ENCODE measurements around the gene EPAS1.

The EPAS1 gene

DNA sequence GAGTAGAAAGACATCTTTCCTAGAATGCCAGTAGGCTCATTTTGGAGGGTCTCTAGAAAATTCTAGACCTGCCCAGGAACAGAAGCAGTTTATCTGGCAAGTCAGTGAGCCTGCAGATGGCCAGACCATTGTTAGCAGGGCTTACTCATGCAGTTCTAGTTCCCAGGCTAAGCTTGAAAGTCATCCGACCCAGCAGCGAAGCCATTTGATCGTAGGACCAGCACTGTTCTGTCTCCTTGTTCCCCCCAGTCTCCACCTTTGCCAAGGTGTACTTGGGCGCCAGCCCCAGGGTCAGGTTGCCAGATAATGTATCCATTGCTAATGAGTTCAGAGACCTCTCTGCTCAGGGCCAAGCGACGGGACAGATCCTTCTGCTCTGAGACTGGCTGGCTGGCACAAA is 70.1 kb downstream of the EPAS1 start:
- no peak for DNase-seq

DNA sequence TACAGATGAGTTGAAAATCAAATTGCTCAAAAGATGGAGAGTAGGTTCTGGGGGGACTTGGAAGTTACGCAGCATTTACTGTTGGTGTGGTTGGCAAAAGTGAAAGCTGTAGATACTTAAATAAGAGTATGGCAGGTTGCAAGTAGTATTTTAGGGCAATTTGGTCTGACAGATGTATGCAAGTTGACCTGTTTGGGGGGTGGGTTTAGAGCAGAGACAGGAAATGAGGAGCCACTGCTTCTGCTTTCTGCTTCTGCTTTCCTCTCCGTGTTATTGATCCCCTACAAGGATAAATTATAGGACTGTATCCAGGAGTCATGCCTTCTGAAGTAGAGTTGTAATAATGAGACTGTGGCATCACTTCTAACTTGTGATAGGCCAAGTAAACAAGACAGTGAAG is 71.2 kb downstream of the EPAS1 start:
- DNase-seq: no peak

DNA sequence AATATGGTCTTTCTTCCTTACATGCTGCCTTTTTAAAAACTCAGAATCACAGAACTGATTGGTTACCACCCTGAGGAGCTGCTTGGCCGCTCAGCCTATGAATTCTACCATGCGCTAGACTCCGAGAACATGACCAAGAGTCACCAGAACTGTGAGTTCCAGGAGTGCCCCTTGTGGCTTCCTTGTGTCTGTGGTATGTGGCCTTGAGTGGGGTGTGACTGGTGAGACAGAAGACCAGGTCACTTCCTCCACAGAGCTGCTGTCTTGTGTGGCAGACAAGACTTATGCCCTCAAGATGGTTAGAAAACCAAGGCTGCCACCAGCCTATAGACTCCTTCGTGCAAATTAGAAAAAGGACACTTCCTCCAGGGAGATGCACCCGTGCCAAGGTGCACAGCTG is 72.6 kb downstream of the EPAS1 start:
- no peak for DNase-seq

DNA sequence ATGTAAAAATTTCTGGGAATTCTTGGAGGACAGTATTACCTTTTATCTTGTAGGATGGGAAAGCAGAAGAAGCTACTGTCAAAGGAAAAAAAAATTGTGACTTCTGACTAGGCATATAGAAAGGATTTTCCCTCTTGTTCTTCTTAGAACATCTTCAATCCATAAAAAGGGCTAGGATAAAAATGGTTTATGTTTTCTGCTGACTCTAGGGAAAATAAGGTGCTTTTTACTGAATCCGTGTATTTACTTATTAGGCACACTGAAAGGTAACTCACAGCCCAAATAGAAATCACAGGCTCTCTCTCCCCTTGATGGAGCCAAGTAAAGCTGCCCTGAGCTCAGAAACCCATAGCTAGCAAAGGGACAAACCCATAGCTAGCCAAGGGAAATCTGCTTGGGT is 74.6 kb downstream of the EPAS1 start:
- DNase-seq: no peak

DNA sequence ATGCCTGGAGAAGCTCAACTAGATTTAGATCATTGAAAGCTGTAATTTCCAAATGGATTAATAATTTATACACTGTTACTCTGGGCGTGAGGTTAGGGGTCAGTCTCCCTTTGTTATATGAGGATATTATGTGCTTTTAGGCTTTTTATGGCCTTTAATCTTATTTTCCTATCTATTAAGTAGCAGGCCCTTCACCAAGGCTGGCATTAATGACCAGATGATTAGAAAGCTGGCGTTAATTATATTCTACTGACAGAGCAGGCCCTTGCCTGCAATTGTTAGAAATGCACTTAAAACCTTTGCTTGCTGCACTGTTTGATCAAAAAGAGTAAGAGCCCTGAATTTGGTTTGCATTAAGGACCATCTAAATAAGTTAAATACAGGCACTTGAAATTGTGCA is 75.3 kb downstream of the EPAS1 start:
- no peak for DNase-seq

DNA sequence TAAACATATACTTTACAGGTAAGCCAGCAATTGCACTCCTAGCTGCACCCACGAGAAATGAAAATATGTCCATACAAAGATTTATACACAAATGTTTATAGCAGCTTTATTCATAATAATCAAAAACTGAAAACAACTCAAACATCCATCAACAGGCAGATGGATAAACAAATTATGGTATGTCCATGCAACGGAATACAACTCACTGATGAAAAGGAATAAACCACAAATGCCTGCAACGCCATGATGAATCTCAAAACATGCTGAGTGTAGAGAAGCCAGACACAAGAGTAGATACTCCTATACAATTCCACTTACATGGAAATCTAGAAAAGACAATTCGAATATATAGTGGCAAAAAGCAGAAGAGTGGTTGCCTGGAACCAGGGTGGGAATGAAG is 76.0 kb downstream of the EPAS1 start:
- no peak for DNase-seq

DNA sequence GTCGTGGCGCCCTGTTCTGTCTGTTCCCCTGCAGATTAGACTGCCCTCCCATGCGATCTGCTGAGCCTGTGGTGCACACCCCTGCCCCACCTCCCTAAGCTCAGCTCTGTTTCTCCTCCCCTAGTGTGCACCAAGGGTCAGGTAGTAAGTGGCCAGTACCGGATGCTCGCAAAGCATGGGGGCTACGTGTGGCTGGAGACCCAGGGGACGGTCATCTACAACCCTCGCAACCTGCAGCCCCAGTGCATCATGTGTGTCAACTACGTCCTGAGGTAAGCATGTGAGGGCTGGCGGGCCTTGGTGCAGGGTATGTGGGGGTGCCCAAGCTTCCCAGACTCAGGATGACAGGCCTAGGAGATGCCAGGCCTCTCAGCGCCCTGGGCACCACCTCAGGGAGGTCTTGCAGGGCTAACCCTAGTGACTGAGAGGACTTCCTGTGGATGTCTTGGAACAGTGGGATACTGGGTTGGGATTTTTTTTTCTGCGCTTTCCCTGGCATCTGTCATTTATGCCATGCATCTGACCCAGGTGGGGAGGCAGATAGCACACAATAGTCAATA is 78.4 kb downstream of the EPAS1 start:
- no peak for DNase-seq

DNA sequence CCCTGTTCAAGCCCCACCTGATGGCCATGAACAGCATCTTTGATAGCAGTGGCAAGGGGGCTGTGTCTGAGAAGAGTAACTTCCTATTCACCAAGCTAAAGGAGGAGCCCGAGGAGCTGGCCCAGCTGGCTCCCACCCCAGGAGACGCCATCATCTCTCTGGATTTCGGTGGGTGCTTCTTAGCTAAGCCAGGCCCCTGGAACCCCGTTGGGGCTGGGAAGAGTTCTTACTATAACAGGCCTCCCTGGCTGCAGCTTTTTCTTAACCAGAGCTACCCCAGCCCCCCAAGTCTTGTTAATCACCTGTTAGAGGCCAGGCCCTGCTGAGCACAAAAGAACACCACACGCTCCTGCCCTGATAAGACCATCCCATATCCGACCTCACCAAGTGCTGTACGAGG is 79.4 kb downstream of the EPAS1 start:
- DNase-seq: no peak

DNA sequence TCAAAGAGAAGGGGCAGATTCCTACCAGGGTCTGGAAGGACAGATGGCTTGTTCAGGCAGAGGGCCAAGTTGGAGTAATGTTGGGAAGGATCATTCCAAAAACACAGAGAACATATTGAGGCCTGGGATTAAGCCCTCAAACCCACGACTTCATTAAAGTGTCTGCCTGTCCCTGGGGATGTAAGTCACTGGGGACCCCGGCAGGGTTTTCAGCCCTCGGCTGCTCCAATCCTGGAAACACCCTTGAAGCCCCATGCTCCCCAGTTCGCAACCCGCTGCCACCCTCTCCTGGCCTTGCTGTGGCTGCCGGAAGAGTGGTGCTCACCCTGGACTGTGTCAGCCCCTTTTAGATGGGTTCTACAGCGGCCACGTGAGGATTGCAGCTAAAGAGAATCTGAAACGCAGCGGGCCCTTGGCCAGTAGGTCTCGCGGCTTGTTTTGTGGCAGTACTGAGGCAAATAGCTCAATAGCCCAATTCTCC is 79.9 kb downstream of the EPAS1 start:
- DNase-seq: no peak

DNA sequence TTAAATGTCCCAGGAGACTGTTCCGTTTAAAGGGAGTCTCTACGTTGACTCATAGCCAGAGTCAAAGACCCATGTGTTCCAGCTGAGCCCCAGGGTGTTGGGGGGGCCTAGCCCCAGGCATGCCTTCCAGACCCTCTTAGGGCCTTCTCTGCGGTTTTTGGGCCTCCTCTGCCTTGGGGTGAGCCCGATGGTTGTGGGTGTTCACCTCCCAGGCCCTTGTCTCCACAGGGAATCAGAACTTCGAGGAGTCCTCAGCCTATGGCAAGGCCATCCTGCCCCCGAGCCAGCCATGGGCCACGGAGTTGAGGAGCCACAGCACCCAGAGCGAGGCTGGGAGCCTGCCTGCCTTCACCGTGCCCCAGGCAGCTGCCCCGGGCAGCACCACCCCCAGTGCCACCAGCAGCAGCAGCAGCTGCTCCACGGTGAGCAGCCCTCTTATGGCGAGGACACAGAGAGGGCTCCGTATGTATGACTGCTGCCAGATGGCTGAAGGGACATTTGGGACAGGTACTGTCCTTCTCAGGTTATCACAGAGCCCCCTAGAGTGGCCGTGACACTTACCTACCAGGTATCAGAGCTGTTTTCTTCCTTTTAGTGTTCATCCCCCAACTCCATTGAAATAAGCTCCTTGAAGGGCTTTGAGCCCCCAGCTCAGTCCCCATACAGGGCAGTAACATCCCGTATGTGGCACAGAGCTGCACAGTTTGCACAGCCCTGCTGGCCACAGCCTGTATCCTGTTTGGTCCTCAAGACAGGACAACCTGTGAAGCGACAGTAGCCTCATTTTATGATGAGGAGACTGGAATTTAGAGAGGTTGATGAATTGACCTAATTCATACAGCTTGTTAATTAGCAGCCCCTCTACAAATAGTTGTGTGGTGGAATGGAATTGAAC is 80.7 kb downstream of the EPAS1 start:
- DNase-seq: no peak

DNA sequence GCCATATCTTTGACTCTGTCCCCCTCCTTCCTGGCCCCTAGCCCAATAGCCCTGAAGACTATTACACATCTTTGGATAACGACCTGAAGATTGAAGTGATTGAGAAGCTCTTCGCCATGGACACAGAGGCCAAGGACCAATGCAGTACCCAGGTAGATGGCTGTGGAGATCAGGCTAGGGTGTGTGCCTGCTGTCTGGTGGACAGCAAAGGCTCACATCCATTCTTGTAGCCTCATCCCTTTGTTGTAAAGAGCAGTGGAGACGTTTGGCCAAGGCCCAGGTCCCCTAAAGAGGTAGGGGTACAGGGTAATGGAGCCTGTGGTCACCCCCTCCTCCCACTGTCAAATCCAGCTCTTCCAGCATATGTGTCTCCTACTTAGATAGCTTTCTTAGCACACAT is 81.4 kb downstream of the EPAS1 start:
- DNase-seq: no peak

DNA sequence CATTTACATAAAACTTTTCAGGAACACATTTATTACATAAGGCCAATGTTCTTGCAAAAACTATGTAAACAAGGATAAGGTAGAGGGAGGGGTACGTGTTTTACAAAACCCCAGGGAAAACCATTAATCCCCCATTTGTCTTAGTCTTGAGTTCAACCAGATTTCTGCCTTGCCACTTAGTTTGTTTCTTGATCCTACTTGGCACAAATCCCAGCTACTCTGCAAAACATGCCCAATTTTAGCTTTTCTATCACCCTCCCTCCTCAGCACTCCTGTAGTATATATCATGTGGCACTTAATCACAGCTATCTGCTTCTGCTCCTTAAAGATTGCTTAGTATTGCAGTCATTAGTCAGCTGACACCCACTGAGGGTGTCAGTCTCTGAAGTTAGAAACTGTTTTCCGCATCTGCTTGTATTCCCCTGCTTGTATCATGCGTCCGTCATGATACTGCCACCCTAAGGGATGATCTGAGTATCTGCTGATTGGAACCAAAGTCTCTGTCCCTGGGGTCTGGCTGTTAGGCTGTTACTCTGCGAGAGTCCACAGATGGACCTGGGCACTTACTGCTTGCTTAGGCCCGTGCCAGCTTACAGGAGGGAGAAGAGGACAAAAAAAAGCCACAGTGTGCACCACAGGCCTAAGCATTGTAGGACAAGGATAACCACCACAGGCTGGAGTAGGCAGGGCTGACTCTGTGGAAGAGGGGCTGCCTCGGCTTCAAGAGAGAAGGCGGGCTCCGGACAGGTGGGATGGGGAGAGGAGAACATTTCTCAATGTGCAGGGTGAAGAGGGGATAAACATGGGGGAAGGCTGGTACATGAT is 82.2 kb downstream of the EPAS1 start:
- DNase-seq: no peak

DNA sequence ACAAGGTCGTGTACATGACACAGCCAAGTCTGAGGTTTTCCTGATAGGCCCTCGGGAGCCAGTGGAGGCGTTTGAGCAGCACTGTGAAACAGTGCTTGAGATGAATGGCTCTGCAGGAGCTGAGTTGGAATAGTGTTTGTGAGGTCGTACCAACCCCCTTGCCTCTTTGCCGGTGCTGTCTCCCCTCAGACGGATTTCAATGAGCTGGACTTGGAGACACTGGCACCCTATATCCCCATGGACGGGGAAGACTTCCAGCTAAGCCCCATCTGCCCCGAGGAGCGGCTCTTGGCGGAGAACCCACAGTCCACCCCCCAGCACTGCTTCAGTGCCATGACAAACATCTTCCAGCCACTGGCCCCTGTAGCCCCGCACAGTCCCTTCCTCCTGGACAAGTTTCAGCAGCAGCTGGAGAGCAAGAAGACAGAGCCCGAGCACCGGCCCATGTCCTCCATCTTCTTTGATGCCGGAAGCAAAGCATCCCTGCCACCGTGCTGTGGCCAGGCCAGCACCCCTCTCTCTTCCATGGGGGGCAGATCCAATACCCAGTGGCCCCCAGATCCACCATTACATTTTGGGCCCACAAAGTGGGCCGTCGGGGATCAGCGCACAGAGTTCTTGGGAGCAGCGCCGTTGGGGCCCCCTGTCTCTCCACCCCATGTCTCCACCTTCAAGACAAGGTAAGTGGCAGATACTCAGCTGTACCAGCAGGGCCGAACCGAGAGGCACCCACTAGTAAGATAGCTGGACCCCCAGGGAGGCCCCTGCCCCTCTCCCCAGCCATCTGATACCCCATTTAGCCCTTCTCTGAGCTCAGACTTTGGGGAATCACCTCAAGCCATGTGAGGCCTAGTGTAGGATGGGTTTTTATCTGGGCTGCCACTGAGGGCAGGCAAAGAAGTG is 83.1 kb downstream of the EPAS1 start:
- no peak for DNase-seq

DNA sequence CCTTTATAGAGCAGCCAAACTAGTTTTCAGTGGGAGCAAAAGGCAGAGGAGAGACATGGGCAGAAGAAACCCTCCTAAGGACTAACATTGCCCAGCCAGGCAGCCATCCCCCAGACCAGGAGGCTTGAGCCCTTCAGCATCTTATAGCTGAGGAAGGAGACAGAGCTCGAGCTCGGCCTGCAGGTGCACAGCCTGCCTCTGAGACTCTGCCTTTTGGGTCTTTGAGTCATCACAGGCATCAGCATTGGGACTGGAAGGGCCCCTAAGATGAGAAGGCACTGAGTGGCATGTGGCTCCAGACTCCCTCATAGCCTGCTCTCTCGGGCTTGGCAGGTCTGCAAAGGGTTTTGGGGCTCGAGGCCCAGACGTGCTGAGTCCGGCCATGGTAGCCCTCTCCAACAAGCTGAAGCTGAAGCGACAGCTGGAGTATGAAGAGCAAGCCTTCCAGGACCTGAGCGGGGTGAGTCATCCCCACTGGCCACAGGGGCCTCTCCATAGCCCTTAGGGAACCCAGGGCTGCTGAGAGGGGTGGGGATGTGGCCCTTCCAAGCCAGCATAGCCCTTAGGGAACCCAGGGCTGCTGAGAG is 84.1 kb downstream of the EPAS1 start:
- no peak for DNase-seq

DNA sequence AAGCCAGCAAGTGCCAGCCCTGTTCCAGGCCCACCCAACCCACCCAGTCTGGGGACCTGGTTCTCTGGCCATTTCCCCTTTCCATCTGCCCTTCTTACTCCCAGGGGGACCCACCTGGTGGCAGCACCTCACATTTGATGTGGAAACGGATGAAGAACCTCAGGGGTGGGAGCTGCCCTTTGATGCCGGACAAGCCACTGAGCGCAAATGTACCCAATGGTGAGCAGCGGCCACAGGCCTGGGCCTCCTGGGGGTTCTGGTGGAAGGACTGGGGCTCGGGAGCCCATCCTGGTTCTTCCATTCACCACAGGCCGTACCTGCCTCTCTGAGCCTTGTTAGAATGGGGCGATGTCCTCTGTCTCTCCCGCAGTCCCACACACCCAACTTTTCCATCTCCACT is 84.7 kb downstream of the EPAS1 start:
- no peak for DNase-seq

DNA sequence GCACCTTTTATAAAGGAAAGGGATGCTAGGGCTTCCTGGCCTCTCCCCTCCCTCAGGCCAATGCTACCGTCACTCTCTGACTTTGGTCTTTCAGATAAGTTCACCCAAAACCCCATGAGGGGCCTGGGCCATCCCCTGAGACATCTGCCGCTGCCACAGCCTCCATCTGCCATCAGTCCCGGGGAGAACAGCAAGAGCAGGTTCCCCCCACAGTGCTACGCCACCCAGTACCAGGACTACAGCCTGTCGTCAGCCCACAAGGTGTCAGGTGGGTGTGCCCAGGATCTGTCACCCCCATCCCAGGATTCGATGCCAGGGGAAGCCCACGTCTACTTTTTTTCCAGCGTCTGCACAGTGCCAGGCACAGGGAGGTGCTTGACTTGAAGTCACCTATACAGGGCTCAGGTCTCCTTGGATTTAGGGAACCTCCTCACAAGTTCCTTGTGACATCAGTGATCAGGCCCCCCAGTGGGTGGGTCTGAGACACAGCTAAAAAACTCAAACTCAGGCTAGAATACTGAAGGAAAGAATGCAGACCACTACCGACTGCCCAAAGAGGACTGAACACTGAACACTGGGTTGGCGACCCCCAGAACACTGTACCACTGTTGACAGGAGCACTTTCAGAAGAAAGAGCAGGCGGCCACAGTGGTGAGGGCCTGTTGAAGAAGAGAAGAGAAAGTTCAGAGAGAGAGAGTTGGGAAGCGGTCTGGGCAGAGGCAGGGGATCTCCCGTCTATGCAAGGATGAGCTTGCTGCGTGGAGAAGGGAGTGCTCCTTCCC is 85.3 kb downstream of the EPAS1 start:
- no peak for DNase-seq

DNA sequence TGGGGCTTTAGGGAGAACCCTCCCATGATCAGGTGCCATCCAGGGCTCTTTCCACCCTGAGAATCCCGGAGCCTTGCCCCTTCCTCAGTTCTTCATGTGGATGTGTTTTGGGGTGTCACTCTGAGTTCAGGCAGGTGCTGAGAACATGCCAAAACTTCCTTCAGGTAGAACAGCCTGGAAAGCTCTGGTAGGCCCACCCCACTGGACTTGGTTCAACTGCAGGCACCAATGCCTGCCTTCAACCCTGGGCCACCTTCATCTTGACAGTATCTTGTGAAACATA is 85.8 kb downstream of the EPAS1 start:
- DNase-seq: no peak

DNA sequence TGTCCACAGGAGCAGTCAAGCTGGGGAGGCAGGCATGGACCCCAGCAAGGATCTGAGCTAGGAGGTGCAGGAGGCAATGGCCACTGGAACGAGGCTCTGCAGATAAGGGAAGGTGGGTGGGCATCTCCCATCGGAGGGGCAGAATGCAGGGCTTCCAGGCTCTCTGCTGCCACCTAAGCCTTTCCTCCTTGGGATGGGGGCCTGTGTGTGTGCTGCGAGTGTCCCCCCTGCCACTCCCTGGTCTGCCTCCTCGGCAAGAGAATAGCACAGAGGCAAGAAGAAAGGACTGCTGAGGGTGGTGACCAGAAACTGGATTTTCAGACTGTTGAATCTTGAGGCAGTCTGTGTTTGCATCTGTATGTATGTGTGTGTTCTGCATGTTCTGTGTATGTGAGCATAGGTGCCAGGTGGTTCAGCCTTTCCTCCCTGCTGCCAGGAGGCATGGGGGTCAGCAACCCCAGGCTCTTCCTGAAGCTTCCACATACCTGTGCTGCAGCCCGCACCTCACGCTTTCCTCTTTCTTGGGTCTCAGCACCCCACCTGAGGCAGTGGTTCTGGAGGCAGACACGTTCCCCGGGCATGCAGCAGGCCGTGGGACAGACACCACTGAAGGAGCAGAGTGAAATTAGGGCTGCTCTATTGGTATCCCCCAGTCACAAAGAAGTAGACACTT is 86.7 kb downstream of the EPAS1 start:
- DNase-seq: no peak

DNA sequence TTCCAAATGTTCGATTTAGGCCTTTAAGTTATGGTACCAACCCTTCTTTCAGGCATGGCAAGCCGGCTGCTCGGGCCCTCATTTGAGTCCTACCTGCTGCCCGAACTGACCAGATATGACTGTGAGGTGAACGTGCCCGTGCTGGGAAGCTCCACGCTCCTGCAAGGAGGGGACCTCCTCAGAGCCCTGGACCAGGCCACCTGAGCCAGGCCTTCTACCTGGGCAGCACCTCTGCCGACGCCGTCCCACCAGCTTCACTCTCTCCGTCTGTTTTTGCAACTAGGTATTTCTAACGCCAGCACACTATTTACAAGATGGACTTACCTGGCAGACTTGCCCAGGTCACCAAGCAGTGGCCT is 87.2 kb downstream of the EPAS1 start:
- DNase-seq: no peak

DNA sequence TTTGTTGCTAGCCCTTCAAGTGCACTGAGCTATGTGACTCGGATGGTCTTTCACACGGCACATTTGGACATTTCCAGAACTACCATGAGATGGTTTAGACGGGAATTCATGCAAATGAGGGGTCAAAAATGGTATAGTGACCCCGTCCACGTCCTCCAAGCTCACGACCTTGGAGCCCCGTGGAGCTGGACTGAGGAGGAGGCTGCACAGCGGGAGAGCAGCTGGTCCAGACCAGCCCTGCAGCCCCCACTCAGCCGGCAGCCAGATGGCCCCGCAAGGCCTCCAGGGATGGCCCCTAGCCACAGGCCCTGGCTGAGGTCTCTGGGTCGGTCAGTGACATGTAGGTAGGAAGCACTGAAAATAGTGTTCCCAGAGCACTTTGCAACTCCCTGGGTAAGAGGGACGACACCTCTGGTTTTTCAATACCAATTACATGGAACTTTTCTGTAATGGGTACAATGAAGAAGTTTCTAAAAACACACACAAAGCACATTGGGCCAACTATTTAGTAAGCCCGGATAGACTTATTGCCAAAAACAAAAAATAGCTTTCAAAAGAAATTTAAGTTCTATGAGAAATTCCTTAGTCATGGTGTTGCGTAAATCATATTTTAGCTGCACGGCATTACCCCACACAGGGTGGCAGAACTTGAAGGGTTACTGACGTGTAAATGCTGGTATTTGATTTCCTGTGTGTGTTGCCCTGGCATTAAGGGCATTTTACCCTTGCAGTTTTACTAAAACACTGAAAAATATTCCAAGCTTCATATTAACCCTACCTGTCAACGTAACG is 88.8 kb downstream of the EPAS1 start:
- DNase-seq: no peak
